ENCODE measurements around the gene CA4. TPM values are rescaled to one million over a fixed set of nuclear protein-coding genes. Genes with fewer than 3 reads are reported as not detected.
"Not testable (repeated sequence)": the region's sequence is repeated elsewhere in the genome, so short reads cannot be mapped to it uniquely, and the experiment has no call there.

Gene CA4
- total RNA-seq, 1 experiment from 2014 or later = not detected

- H3K9me3 Mint-ChIP-seq (ENCODE audit: unreplicated experiment); H3K27me3 Mint-ChIP-seq (ENCODE audit: insufficient read depth, unreplicated experiment); DNase-seq (ENCODE audit: unreplicated experiment); H3K4me1 Mint-ChIP-seq (ENCODE audit: insufficient read depth, unreplicated experiment); BruUV-seq (replicated peaks); H3K27ac Mint-ChIP-seq (ENCODE audit: low read depth, unreplicated experiment); H3K4me3 Mint-ChIP-seq (ENCODE audit: unreplicated experiment); intact Hi-C loops (cut with micrococcal nuclease): not testable (repeated sequence)
- H3K36me3 Mint-ChIP-seq (ENCODE audit: insufficient read depth, unreplicated experiment) = peaks cover 88% of the 10 kb centered on the region
- ChIA-PET POLR2A (interaction anchor here (0.7 kb wide), 1 partner anchor 107 kb away, joined by 3 read pairs; no protein-coding TSS in a partner anchor), CTCF (interaction anchor here (0.7 to 1.3 kb wide), 2 partner anchors 44 to 45 kb away, joined by 3 read pairs; no protein-coding TSS in a partner anchor)
These were observed 37.3 kb downstream of the CA4 start for GRCh38 chr17:60186846-60187745.

GRCh38 chr17:60188759-60189158 is 39.0 kb downstream of the CA4 start:
- H3K36me3 Mint-ChIP-seq (ENCODE audit: insufficient read depth, unreplicated experiment) = peaks cover 84% of the 10 kb centered on the region
- DNase-seq (ENCODE audit: unreplicated experiment) = no peak
- TF ChIP-seq CTCF (IDR thresholded peaks at IDR 0.05; ENCODE audit: unreplicated experiment) = no peak
- no peak overlapping the region for H3K4me3 Mint-ChIP-seq (ENCODE audit: unreplicated experiment)
- ChIA-PET CTCF (no interaction called here), POLR2A (interaction anchor here (0.6 kb wide), 1 partner anchor 8 kb away, joined by 3 read pairs; no protein-coding TSS in a partner anchor)
- H3K4me1 Mint-ChIP-seq (ENCODE audit: insufficient read depth, unreplicated experiment) = no peaks in the 10 kb centered on the region
- no TSS peak for BruUV-seq (replicated peaks)
- no peaks in the 10 kb centered on the region for H3K27me3 Mint-ChIP-seq (ENCODE audit: insufficient read depth, unreplicated experiment)
- H3K9me3 Mint-ChIP-seq (ENCODE audit: unreplicated experiment) = no peaks in the 10 kb centered on the region
- intact Hi-C loops (cut with micrococcal nuclease) = no loop called here
- no peak overlapping the region for H3K27ac Mint-ChIP-seq (ENCODE audit: low read depth, unreplicated experiment)

- H3K27me3 Mint-ChIP-seq (ENCODE audit: insufficient read depth, unreplicated experiment); H3K9me3 Mint-ChIP-seq (ENCODE audit: unreplicated experiment); H3K27ac Mint-ChIP-seq (ENCODE audit: low read depth, unreplicated experiment); intact Hi-C loops (cut with micrococcal nuclease); H3K4me1 Mint-ChIP-seq (ENCODE audit: insufficient read depth, unreplicated experiment); DNase-seq (ENCODE audit: unreplicated experiment); BruUV-seq (replicated peaks); H3K4me3 Mint-ChIP-seq (ENCODE audit: unreplicated experiment); POLR2A ChIA-PET: not testable (repeated sequence)
- peaks cover 83% of the 10 kb centered on the region for H3K36me3 Mint-ChIP-seq (ENCODE audit: insufficient read depth, unreplicated experiment)
- CTCF ChIA-PET = interaction anchor here (0.6 kb wide), 1 partner anchor 48 kb away, joined by 3 read pairs; no protein-coding TSS in a partner anchor
These were observed 40.3 kb downstream of the CA4 start for GRCh38 chr17:60190032-60190431.

- H3K9me3 Mint-ChIP-seq (ENCODE audit: unreplicated experiment); H3K27ac Mint-ChIP-seq (ENCODE audit: low read depth, unreplicated experiment): not testable (repeated sequence)
These were observed 43.3 kb downstream of the CA4 start for GRCh38 chr17:60193032-60193431.

GRCh38 chr17:60193482-60193881 is 43.7 kb downstream of the CA4 start:
- Mint-ChIP-seq H3K27ac (ENCODE audit: low read depth, unreplicated experiment) (no peak overlapping the region), H3K27me3 (ENCODE audit: insufficient read depth, unreplicated experiment) (no peaks in the 10 kb centered on the region), H3K36me3 (ENCODE audit: insufficient read depth, unreplicated experiment) (peaks cover 90% of the 10 kb centered on the region), H3K4me1 (ENCODE audit: insufficient read depth, unreplicated experiment) (no peaks in the 10 kb centered on the region), H3K9me3 (ENCODE audit: unreplicated experiment) (no peaks in the 10 kb centered on the region), H3K4me3 (ENCODE audit: unreplicated experiment) (no peak overlapping the region)
- intact Hi-C loops (cut with micrococcal nuclease) = no loop called here
- ChIA-PET CTCF (no interaction called here), POLR2A (no interaction called here)
- TF ChIP-seq CTCF (IDR thresholded peaks at IDR 0.05; ENCODE audit: unreplicated experiment) = no peak
- no peak for DNase-seq (ENCODE audit: unreplicated experiment)
- no TSS peak for BruUV-seq (replicated peaks)

More at GRCh38 chr17:60193032-60193431, 43.3 kb downstream of the CA4 start:
- POLR2A ChIA-PET; H3K4me1 Mint-ChIP-seq (ENCODE audit: insufficient read depth, unreplicated experiment); DNase-seq (ENCODE audit: unreplicated experiment); H3K27me3 Mint-ChIP-seq (ENCODE audit: insufficient read depth, unreplicated experiment); intact Hi-C loops (cut with micrococcal nuclease); BruUV-seq (replicated peaks); H3K4me3 Mint-ChIP-seq (ENCODE audit: unreplicated experiment): not testable (repeated sequence)
- peaks cover 88% of the 10 kb centered on the region for H3K36me3 Mint-ChIP-seq (ENCODE audit: insufficient read depth, unreplicated experiment)
- CTCF ChIA-PET = interaction anchor here (1.0 kb wide), 1 partner anchor 139 kb away, joined by 3 read pairs; no protein-coding TSS in a partner anchor

GRCh38 chr17:60194141-60194540 is 44.4 kb downstream of the CA4 start:
- H3K4me3 Mint-ChIP-seq (ENCODE audit: unreplicated experiment); BruUV-seq (replicated peaks): not testable (repeated sequence)

GRCh38 chr17:60198630-60199029 is 48.9 kb downstream of the CA4 start:
- H3K4me1 Mint-ChIP-seq (ENCODE audit: insufficient read depth, unreplicated experiment); H3K27ac Mint-ChIP-seq (ENCODE audit: low read depth, unreplicated experiment); H3K9me3 Mint-ChIP-seq (ENCODE audit: unreplicated experiment); POLR2A ChIA-PET; H3K4me3 Mint-ChIP-seq (ENCODE audit: unreplicated experiment); BruUV-seq (replicated peaks); H3K27me3 Mint-ChIP-seq (ENCODE audit: insufficient read depth, unreplicated experiment); intact Hi-C loops (cut with micrococcal nuclease); DNase-seq (ENCODE audit: unreplicated experiment): not testable (repeated sequence)
- peaks cover 60% of the 10 kb centered on the region for H3K36me3 Mint-ChIP-seq (ENCODE audit: insufficient read depth, unreplicated experiment)
- CTCF ChIA-PET = interaction anchor here (0.7 to 1.2 kb wide), 3 partner anchors 32 to 56 kb away, joined by 3 read pairs; no protein-coding TSS in a partner anchor

More at GRCh38 chr17:60194141-60194540, 44.4 kb downstream of the CA4 start:
- intact Hi-C loops (cut with micrococcal nuclease); POLR2A ChIA-PET; H3K4me1 Mint-ChIP-seq (ENCODE audit: insufficient read depth, unreplicated experiment); H3K27me3 Mint-ChIP-seq (ENCODE audit: insufficient read depth, unreplicated experiment); H3K27ac Mint-ChIP-seq (ENCODE audit: low read depth, unreplicated experiment); DNase-seq (ENCODE audit: unreplicated experiment); CTCF ChIA-PET; H3K9me3 Mint-ChIP-seq (ENCODE audit: unreplicated experiment): not testable (repeated sequence)
- H3K36me3 Mint-ChIP-seq (ENCODE audit: insufficient read depth, unreplicated experiment) = peaks cover 90% of the 10 kb centered on the region
